Stimulated activated CD4-positive, alpha-beta T cell treated with anti-CD3 and anti-CD28 coated beads, Interleukin-15, amount 100 ng/mL, for 48 hours (primary cell): ENCODE data around the gene ISYNA1.
A peak's percentile ranks its signal among the peaks of the same experiment; 100 is the strongest.

Source experiments
- DNase-seq, 2 donors: peaks; one replicate each; pipeline ENCODE4 v3.0.0-alpha.2; 2020; ENCODE audit warnings: low read depth in 2 of 2

ISYNA1 gene

DNA sequence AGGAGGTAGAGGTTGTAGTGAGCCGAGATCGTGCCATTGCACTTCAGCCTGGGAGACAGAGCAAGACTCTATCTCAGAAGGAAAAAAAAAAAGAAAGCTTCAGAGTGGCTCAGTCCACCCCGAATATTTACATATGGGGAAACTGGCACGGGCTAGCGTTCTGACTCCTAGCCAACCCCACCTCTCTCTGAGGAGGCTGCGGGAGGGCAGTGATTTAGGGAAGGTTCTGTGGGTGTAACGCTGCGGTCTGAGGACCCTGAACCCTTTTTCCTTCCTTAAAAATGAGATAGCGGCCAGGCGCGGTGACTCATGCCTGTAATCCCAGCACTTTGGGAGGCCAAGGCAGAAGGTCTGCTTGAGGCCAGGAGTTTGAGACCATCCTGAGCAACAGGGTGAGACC lies 45.5 kb downstream of the ISYNA1 start:
- no peak for DNase-seq

DNA sequence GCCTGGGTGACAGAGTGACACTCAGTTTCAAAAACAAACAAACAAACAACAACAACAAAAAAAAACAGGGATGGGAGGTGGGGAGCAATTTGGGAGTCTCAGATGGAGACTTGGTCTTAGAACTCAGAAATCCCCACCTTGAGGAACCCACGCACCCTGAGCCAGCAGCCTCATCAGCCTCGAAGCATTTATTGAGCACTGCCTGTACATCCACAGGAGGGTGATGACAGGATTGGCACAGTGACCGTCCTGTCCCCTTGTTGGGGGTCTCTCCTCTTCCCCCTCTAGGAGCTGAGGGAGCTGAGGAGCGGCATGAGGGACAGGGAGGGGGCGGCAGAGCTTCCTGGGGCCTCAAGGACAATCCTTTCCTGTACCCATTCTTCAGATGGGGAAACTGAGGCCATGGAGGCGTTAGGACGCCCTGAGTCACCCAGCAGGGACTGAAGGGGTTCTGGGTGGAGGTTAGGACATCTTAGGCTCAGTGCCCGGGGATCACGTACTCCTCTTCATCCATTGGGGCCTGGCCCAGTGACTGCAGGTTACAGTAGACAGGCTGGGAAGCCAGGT lies 46.3 kb downstream of the ISYNA1 start:
- DNase-seq, result no peak

- no peak for DNase-seq
Measured at GRCh38 chr19:18390065-18390907, 47.6 kb downstream of the ISYNA1 start.

GRCh38 chr19:18389726-18390064 lies 48.2 kb downstream of the ISYNA1 start:
- no peak for DNase-seq

DNA sequence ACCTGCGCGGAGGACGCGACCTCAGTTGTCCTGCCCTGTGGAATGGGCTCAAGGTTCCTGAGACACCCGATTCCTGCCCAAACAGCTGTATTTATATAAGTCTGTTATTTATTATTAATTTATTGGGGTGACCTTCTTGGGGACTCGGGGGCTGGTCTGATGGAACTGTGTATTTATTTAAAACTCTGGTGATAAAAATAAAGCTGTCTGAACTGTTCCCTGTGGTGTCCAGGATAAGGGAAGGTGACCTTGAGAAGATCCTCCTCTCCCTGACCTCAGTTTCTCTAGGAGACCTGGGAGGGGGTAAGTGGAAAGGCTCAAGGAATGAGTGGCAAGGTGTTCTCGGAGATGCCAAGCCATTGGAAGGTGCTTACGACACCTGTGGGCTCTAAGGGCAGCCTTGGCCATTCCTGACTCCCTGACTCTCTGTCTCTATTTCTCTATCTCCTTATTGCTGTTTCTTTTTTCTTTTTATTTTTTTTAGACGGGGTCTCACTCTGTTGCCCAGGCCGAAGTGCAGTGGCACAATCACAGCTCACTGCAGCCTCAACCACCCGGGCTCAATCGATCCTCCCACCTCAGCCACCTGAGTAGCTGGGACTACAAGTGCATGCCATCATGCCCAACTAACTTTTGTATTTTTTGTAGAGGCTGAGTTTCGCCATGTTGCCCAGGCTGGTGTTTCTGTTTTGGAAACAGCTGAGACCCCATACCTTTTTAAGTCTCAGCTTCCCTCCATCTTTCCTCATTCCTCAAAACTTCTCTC lies 48.8 kb downstream of the ISYNA1 start:
- DNase-seq, result no peak

DNA sequence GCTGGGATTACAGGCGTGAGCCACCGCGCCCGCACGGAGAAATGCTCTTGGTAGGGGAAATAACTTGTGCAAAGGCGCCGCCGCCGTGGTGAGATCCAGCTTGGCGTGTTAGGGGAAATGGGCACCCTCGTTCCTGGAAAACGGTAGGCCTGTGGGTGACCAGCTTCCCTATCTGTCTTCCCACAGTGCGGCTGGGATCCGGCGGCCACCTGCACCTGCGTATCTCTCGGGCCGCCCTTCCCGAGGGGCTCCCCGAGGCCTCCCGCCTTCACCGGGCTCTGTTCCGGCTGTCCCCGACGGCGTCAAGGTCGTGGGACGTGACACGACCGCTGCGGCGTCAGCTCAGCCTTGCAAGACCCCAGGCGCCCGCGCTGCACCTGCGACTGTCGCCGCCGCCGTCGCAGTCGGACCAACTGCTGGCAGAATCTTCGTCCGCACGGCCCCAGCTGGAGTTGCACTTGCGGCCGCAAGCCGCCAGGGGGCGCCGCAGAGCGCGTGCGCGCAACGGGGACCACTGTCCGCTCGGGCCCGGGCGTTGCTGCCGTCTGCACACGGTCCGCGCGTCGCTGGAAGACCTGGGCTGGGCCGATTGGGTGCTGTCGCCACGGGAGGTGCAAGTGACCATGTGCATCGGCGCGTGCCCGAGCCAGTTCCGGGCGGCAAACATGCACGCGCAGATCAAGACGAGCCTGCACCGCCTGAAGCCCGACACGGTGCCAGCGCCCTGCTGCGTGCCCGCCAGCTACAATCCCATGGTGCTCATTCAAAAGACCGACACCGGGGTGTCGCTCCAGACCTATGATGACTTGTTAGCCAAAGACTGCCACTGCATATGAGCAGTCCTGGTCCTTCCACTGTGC lies 49.6 kb downstream of the ISYNA1 start:
- peak; percentile 51 to 73 for DNase-seq

DNA sequence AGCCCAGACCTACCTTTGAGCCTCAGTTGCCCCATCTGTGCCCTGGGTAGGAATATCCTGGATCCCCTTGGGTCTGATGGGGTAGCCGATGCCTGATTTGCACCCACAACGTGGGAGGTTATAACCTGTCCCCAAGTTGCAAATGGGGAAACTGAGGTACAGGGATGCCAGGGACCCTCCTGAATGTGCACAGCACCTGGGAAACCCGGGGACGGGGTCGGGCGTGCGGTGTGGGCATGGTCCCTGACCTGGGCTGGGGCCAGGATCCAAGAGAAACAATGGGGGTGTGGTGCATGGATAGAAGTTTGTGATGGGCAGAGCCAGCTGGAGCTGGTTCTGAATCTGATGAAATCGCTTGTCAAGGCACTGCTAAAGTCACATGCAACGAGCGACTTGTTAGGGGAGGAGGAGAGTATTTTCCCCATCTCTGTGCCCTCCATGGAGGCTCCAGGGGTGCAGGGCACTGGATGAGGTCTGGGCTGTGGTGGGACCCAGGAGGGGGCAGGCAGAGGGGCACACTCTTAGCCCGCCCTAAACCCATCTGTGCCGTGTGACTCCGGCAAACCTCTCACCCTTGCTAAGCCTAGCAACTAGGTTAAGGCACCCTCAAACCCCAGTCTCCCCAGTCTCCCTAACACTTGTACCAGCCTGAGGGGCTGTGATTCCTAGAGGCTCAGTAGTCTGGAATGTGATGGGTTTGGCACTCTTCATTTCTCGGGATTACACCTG lies 51.2 kb downstream of the ISYNA1 start:
- DNase-seq, result no peak

- DNase-seq, result no peak
Measured at GRCh38 chr19:18385675-18386542, 52.0 kb downstream of the ISYNA1 start, which contains the start of gene GDF15. GDF15 (plus strand) TSS chr19:18386158; CDS start chr19:18386190, 32 bp downstream.

DNA sequence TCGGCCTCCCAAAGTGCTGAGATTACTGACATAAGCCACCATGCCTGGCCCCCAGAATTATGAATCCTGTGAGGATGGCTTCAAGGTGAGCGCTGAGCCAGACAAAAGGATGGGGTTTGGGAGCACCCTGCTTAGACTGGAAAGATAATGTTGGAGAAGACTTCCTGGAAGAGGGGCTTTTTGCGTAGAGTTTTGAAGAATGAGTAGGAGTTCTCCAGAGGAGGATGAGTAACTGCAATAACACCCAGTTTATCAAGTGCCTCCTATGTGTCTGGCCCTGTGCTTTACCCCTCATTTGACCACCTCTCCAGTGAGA lies 52.6 kb downstream of the ISYNA1 start:
- no peak for DNase-seq

- no peak for DNase-seq
Measured at GRCh38 chr19:18384775-18385174, 53.2 kb downstream of the ISYNA1 start.
